ENCODE results near the gene C19orf18.

DNA sequence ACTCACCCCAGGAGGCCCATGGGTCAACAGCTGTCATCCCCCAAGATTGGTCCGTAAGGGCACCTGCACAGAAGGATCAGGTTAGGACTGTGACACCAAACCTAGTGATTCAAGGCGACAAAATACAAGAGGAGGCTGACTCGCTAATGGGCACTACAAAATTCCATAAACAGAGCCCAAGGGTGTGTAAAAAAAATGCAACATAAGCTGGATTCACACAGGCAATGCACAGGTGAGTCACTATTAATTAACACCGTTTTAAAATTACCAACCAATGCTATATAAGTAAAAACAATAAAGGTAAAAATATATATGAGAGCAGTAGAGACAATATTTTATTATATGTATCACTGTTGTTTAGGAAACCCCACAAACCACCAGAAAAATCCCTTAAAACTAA is 26.3 kb upstream of the C19orf18 start:
- no peak for TF ChIP-seq CTCF (IDR thresholded peaks at IDR 0.05)
- no peak for TF ChIP-seq POLR2A (IDR thresholded peaks at IDR 0.05)

Data from sigmoid colon (tissue), 3 donors.